ENCODE data around the gene AP3B1. TPM values are rescaled to one million over a fixed set of nuclear protein-coding genes. Genes with fewer than 3 reads are reported as not detected.
A peak's percentile ranks its signal among the peaks of the same experiment; 100 is the strongest.

AP3B1 gene
- total RNA-seq (10 to 100 TPM; 20.1 to 26.7 (median 23.4) TPM), polyA plus RNA-seq (10 to 100 TPM; 20.0 to 28.3 TPM)
- long read RNA-seq, donor 1, full-length matches to known transcripts: 5 of 16 reads
- long read RNA-seq, donor 1, partial matches to known transcripts: 9 of 16 reads
- long read RNA-seq, donor 1, other reads (novel, unspliced or antisense): 2 of 16 reads
- long read RNA-seq, donor 2, full-length matches to known transcripts: 4 of 24 reads
- long read RNA-seq, donor 2, partial matches to known transcripts: 16 of 24 reads
- long read RNA-seq, donor 2, other reads (novel, unspliced or antisense): 4 of 24 reads
- long read RNA-seq, donor 3, full-length matches to known transcripts: 9 of 76 reads
- long read RNA-seq, donor 3, partial matches to known transcripts: 54 of 76 reads
- long read RNA-seq, donor 3, other reads (novel, unspliced or antisense): 13 of 76 reads

- 0% methylated on average over 53 of the region's 53 CpGs for WGBS, 2 donors
- DNase-seq (peak; percentile 98 to 100), ATAC-seq (peak; percentile 97 to 99 (median 98))
- Histone ChIP-seq H3K27me3 (no peaks in the 10 kb centered on the region), H3K27ac (peak within 1 kb of the TSS; percentile 36 to 94 (median 88)), H3K36me3 (no peaks in the 10 kb centered on the region), H3K9me3 (no peaks in the 10 kb centered on the region), H3K4me1 (peaks cover 2 to 45% (median 27%) of the 10 kb centered on the region in 9 donors), H3K4me3 (peak within 1 kb of the TSS; percentile 58 to 97 (median 82))
- intact Hi-C loops (cut with DNase I): loop anchor here in 9 of 10 donors (1.0 to 5.0 kb wide), 3 partner anchors 66 to 68 kb away; partner anchors contain the start of gene SCAMP1 (in 9 of the 9)
- TF ChIP-seq CTCF (IDR thresholded peaks at IDR 0.05): no peak
Measured at GRCh38 chr5:78294248-78295034, at the start of gene AP3B1. AP3B1 (minus strand) TSS chr5:78294698; CDS start chr5:78294579, 119 bp downstream.

GRCh38 chr5:78341440-78341839, 46.9 kb upstream of the AP3B1 start:
- Histone ChIP-seq H3K4me1 (peaks cover 0 to 15% (median 7%) of the 10 kb centered on the region in 9 donors), H3K27ac (no peak overlapping the region), H3K9me3 (peaks cover 0 to 16% (median 4%) of the 10 kb centered on the region in 11 donors), H3K36me3 (no peaks in the 10 kb centered on the region), H3K27me3 (no peaks in the 10 kb centered on the region), H3K4me3 (no peak overlapping the region)
- no peak for TF ChIP-seq CTCF (IDR thresholded peaks at IDR 0.05)
- DNase-seq (no peak), ATAC-seq (no peak)
- 58 to 64% methylated on average over 3 of the region's 3 CpGs for WGBS, 2 donors
- intact Hi-C loops (cut with DNase I): no loop called here

- intact Hi-C loops (cut with DNase I): no loop called here
- Histone ChIP-seq H3K9me3 (peaks cover 0 to 16% (median 4%) of the 10 kb centered on the region in 11 donors), H3K27ac (peak overlapping the region in 3 of 10 donors; percentile 9 to 56 (median 43)), H3K36me3 (no peaks in the 10 kb centered on the region), H3K4me1 (peaks cover 0 to 13% (median 0%) of the 10 kb centered on the region in 9 donors), H3K4me3 (no peak overlapping the region), H3K27me3 (no peaks in the 10 kb centered on the region)
- 73 to 82% methylated on average over 5 of the region's 5 CpGs for WGBS, 2 donors
- DNase-seq (no peak), ATAC-seq (peak in 3 of 8 donors; percentile 35 to 61 (median 49))
- no peak for TF ChIP-seq CTCF (IDR thresholded peaks at IDR 0.05)
Measured at GRCh38 chr5:78339617-78340436, 45.3 kb upstream of the AP3B1 start.
